B cell (primary cell): ENCODE data around the gene COQ9. TPM values are rescaled to one million over a fixed set of nuclear protein-coding genes. Genes with fewer than 3 reads are reported as not detected.

Experiments
- ATAC-seq: fragments of 200-7000 bp; cut with Tn5 transposase; one replicate; pipeline ENCODE4 v1.10.0; 2021; ENCODE audit warnings: low read depth, mild to moderate bottlenecking, moderate number of reproducible peaks, moderate library complexity
- CTCF ChIA-PET: fragments of 350-600 bp; sonication (Branson Sonifier 250); formaldehyde crosslinking; loops from one replicate; lab custom pipeline; 2021; ENCODE audit warnings: antibody characterized with exemption, inconsistent platforms; lab: Charles Lee
- POLR2A ChIA-PET: fragments of 350-600 bp; sonication (Branson Sonifier 250); formaldehyde crosslinking; loops from one replicate; lab custom pipeline; 2021; ENCODE audit warnings: antibody characterized with exemption; lab: Charles Lee
- DNase-seq: peaks from one replicate; pipeline ENCODE4 v3.0.0; 2013
- H2AFZ ChIP-seq: 2 replicates; pipeline ENCODE4 v1.6.1; 2012; ENCODE audit warnings: mild to moderate bottlenecking, low read depth, low read length; ENCODE audit not compliant: insufficient read depth, poor library complexity, severe bottlenecking
- H3K27ac ChIP-seq, 2 donors: 1 replicate in 1 of 2; 2 replicates in 1 of 2; pipeline ENCODE4 v1.5.1; 2012 to 2013; ENCODE audit warnings: low read length in 2 of 2, mild to moderate bottlenecking in 2 of 2, moderate library complexity in 1 of 2
- H3K27me3 ChIP-seq, 4 experiments: fragments of 200-600 bp in 1 of 4; sonication (generic) in 1 of 4; replicated peaks in 1 of 4; 1 replicate in 2 of 4; 2 replicates in 2 of 4; pipeline versions ENCODE4 v1.6.1 to v1.7.0; 2013 to 2016; ENCODE audit warnings: low read length in 3 of 4, mild to moderate bottlenecking in 2 of 4, mixed read lengths in 1 of 4, moderate library complexity in 1 of 4; ENCODE audit not compliant: insufficient read depth in 4 of 4, control insufficient read depth in 3 of 4; ENCODE audit errors: control extremely low read depth in 1 of 4
- H3K36me3 ChIP-seq, 2 experiments: replicated peaks in 1 of 2; 1 replicate in 1 of 2; 2 replicates in 1 of 2; pipeline versions ENCODE4 v1.6.1 to v1.7.1; 2013; ENCODE audit warnings: low read length in 1 of 2; ENCODE audit not compliant: insufficient read depth in 2 of 2, control insufficient read depth in 1 of 2; ENCODE audit errors: control extremely low read depth in 1 of 2, extremely low read depth in 1 of 2
- H3K4me1 ChIP-seq, 2 donors: fragments of 200-600 bp in 1 of 2; sonication (generic) in 1 of 2; 1 replicate in 1 of 2; 2 replicates in 1 of 2; pipeline versions ENCODE4 v1.5.1 to v1.6.1; 2013 to 2017; ENCODE audit warnings: low read length in 2 of 2; ENCODE audit not compliant: control insufficient read depth in 2 of 2, insufficient read depth in 2 of 2
- H3K4me2 ChIP-seq: replicated peaks from 2 replicates; pipeline ENCODE3; 2012; ENCODE audit warnings: mild to moderate bottlenecking, low read depth, low read length; ENCODE audit not compliant: poor library complexity, severe bottlenecking
- H3K4me3 ChIP-seq, 5 experiments: fragments of 200-600 bp in 1 of 5; sonication (generic) in 1 of 5; 1 replicate in 3 of 5; 2 replicates in 2 of 5; pipeline versions ENCODE4 v1.5.1 to v1.7.0; 2011 to 2016; ENCODE audit warnings: low read length in 4 of 5, mild to moderate bottlenecking in 4 of 5, low read depth in 2 of 5, control low read depth in 1 of 5, moderate library complexity in 1 of 5; ENCODE audit not compliant: insufficient read depth in 1 of 5; ENCODE audit errors: control extremely low read depth in 1 of 5, extremely low read depth in 1 of 5
- H3K79me2 ChIP-seq: fragments of 200-600 bp; sonication (generic); one replicate; pipeline ENCODE4 v1.6.0; 2016; ENCODE audit warnings: low read length; ENCODE audit not compliant: control insufficient read depth, insufficient read depth
- H3K9ac ChIP-seq: fragments of 200-600 bp; sonication (generic); 2 replicates; pipeline ENCODE4 v1.6.1; 2017; ENCODE audit warnings: mild to moderate bottlenecking, low read length, moderate library complexity
- H3K9me3 ChIP-seq, 3 donors: one replicate each; pipeline versions ENCODE4 v1.6.1 to v1.7.1; 2013; ENCODE audit warnings: low read length in 2 of 3; ENCODE audit not compliant: control insufficient read depth in 2 of 3, insufficient read depth in 1 of 3; ENCODE audit errors: control extremely low read depth in 1 of 3
- H4K20me1 ChIP-seq: 2 replicates; pipeline ENCODE4 v1.6.0; 2012; ENCODE audit warnings: mild to moderate bottlenecking, low read length; ENCODE audit not compliant: insufficient read depth, control insufficient read depth, poor library complexity, severe bottlenecking
- H3K27ac Mint-ChIP-seq: one replicate; pipeline ENCODE4 v1.8.0; 2021; ENCODE audit warnings: mixed read lengths
- H3K27me3 Mint-ChIP-seq: one replicate; pipeline ENCODE4 v1.8.0; 2021; ENCODE audit warnings: mixed read lengths
- H3K4me1 Mint-ChIP-seq: one replicate; pipeline ENCODE4 v1.8.0; 2021; ENCODE audit warnings: mixed read lengths
- H3K4me3 Mint-ChIP-seq: one replicate; pipeline ENCODE4 v1.8.0; 2021; ENCODE audit warnings: mixed read lengths
- H3K9me3 Mint-ChIP-seq: one replicate; pipeline ENCODE4 v1.8.0; 2022; ENCODE audit warnings: mixed read lengths; ENCODE audit not compliant: insufficient read depth
- EZH2 ChIP-seq: IDR thresholded peaks from 2 replicates; pipeline ENCODE4 v1.6.1; 2012; ENCODE audit warnings: borderline replicate concordance, low read depth, mild to moderate bottlenecking, moderate library complexity, low read length; ENCODE audit not compliant: insufficient read depth, poor library complexity, severe bottlenecking
- WGBS: methylation state at CpG from one replicate; pipeline ENCODE4 v1.1.5; 2013; ENCODE audit warnings: missing lambda C conversion rate; ENCODE audit not compliant: insufficient coverage; 5-methylcytosine and 5-hydroxymethylcytosine counted together
- intact Hi-C: fragments of 100-400 bp; cut with micrococcal nuclease; formaldehyde crosslinking; loops from one replicate; pipeline ENCODE4 v1.10.0; 2022
- polyA plus RNA-seq: library from polyadenylated mRNA; depleted of rRNA; stranded (reverse); fragments of >200 nt; gene quantifications from 2 replicates; pipeline ENCODE4 v1.2.3, GENCODE V29; 2012
- total RNA-seq, 2 donors: library from RNA; stranded (reverse); fragments of 120-200 nt in 1 of 2; gene quantifications; 1 replicate in 1 of 2; 2 replicates in 1 of 2; pipeline versions ENCODE4 v1.2.3 to v1.2.4, GENCODE V29; 2013 to 2022
- TF ChIP-seq, protein P1 (sequence below): fragments of 200-600 bp; IDR thresholded peaks from one replicate; pipeline ENCODE4 v1.8.0; 2022; ENCODE audit warnings: antibody characterized with exemption, mild to moderate bottlenecking

Gene COQ9
- total and polyA plus RNA-seq, 2 donors (not counting 1 experiment from before 2014, with no cell fraction given) = 41.5 to 53.0 TPM

DNA sequence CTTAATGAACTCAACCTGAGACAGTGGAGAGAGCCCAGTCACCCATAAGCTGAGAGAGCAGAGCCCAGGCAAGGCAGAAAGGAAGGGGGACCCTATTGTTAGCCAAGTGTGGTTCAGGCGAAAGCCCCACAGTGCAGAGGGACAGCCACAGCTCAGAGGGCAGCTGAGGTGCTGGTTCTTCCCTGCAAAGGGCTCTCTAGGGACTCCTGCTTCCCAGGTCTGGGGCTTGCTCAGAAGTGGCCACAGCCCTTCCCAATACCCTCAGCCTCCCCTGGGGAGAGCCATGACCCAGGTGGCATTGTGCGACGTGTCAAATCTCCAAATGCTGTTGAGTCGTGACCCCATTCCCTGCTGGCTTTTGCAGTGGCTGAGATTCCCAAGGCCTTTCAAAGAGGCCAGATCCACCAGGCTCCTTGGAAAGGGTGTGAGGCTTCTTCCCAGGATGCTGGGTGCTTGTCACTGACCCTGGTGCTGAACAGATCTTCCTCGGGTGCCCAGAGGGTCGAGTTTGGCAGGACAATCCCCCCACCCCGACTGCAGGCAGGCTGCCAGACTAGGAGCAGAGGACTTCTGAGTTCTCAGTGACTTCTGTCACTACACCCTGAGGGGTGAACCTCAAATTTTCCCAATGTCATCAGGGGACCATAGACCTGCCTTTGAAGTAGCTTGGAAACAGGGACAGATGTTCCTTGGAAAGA, 45.2 kb upstream of the COQ9 start:
- ChIA-PET POLR2A (interaction anchor here (0.6 kb wide), 1 partner anchor 914 kb away, joined by 5 read pairs; no protein-coding TSS in a partner anchor), CTCF (interaction anchor here (6.9 kb wide), 1 partner anchor 16 kb away, joined by 31 read pairs; no protein-coding TSS in a partner anchor)
- H3K4me3 Mint-ChIP-seq = no peak overlapping the region
- TF ChIP-seq, protein P1, sequence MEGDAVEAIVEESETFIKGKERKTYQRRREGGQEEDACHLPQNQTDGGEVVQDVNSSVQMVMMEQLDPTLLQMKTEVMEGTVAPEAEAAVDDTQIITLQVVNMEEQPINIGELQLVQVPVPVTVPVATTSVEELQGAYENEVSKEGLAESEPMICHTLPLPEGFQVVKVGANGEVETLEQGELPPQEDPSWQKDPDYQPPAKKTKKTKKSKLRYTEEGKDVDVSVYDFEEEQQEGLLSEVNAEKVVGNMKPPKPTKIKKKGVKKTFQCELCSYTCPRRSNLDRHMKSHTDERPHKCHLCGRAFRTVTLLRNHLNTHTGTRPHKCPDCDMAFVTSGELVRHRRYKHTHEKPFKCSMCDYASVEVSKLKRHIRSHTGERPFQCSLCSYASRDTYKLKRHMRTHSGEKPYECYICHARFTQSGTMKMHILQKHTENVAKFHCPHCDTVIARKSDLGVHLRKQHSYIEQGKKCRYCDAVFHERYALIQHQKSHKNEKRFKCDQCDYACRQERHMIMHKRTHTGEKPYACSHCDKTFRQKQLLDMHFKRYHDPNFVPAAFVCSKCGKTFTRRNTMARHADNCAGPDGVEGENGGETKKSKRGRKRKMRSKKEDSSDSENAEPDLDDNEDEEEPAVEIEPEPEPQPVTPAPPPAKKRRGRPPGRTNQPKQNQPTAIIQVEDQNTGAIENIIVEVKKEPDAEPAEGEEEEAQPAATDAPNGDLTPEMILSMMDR = no peak
- no peak for TF ChIP-seq EZH2
- WGBS = 76% methylated on average over 7 of the region's 7 CpGs
- no peak overlapping the region for H3K27ac Mint-ChIP-seq
- Histone ChIP-seq H3K9ac (no peak overlapping the region), H3K4me1 (peaks cover 19 to 21% of the 10 kb centered on the region in 2 donors), H4K20me1 (no peaks in the 10 kb centered on the region), H3K4me2 (no peak overlapping the region), H3K27me3 (no peaks in the 10 kb centered on the region), H3K9me3 (no peaks in the 10 kb centered on the region), H3K4me3 (no peak overlapping the region), H3K79me2 (no peaks in the 10 kb centered on the region), H2AFZ (no peak overlapping the region), H3K27ac (no peak overlapping the region), H3K36me3 (no peaks in the 10 kb centered on the region)
- no peaks in the 10 kb centered on the region for H3K9me3 Mint-ChIP-seq
- intact Hi-C loops = no loop called here
- H3K4me1 Mint-ChIP-seq = peaks cover 30% of the 10 kb centered on the region
- DNase-seq (no peak), ATAC-seq (no peak)
- H3K27me3 Mint-ChIP-seq = no peaks in the 10 kb centered on the region
